HepG2 (cell line): ENCODE measurements around the gene LDLRAD3. TPM values are rescaled to one million over a fixed set of nuclear protein-coding genes. Genes with fewer than 3 reads are reported as not detected.

Experiments used
- ATAC-seq: fragments of 200-7000 bp; cut with Tn5 transposase; 3 replicates; pipeline ENCODE4 v1.9.1; 2020; ENCODE audit warnings: mild to moderate bottlenecking, moderate library complexity
- BruUV-seq: library from RNA; stranded (reverse); fragments of 400-500 nt; replicated peaks from 2 replicates; lab custom pipeline; 2021; lab: Mats Ljungman, UMichigan
- CTCF ChIA-PET: fragments of 300-600 bp; formaldehyde crosslinking; extraction: SDS; loops from one replicate; lab custom pipeline; 2021; ENCODE audit warnings: low total read pairs, inconsistent platforms, low intra/inter-chr PET ratio; lab: Yijun Ruan, JAX
- POLR2A ChIA-PET: fragments of 350-600 bp; sonication (Branson Sonifier 250); formaldehyde crosslinking; loops from one replicate; lab custom pipeline; 2020; ENCODE audit warnings: antibody characterized with exemption, inconsistent platforms; lab: Yijun Ruan, JAX
- DNase-seq: peaks from one replicate; pipeline ENCODE4 v3.0.0-alpha.2; 2015; ENCODE audit warnings: low spot score
- FAIRE-seq: peaks from 3 replicates; lab custom pipeline; 2011; peaks lifted over from hg19 to GRCh38; lab: Jason Lieb, UNC
- H2AFZ ChIP-seq: one replicate; pipeline ENCODE4 v1.6.1; 2011; ENCODE audit warnings: low read length, inconsistent platforms
- H3K27ac ChIP-seq: fragments of 300-600 bp; 3 replicates; pipeline ENCODE4 v1.8.0; 2011; ENCODE audit warnings: mixed run types, mild to moderate bottlenecking, mixed read lengths, low read length, inconsistent platforms; ENCODE audit not compliant: insufficient read depth; ENCODE audit errors: extremely low read length
- H3K27me3 ChIP-seq, 2 experiments: fragments of 200-600 bp in 1 of 2; 2 replicates in 1 of 2; 3 replicates in 1 of 2; pipeline versions ENCODE4 v1.6.0 to v1.8.0; 2011; ENCODE audit warnings: low read length in 2 of 2, mild to moderate bottlenecking in 2 of 2, moderate library complexity in 2 of 2, inconsistent platforms in 1 of 2; ENCODE audit not compliant: insufficient read depth in 2 of 2, control insufficient read depth in 1 of 2
- H3K36me3 ChIP-seq, 2 experiments: fragments of 200-600 bp in 1 of 2; replicated peaks in 1 of 2; 2 replicates in 1 of 2; 3 replicates in 1 of 2; pipeline versions ENCODE4 v1.5.1 to v1.8.0; 2011; ENCODE audit warnings: low read length in 2 of 2, inconsistent platforms in 1 of 2; ENCODE audit not compliant: insufficient read depth in 2 of 2, control insufficient read depth in 1 of 2
- H3K4me1 ChIP-seq: 2 replicates; pipeline ENCODE4 v1.5.1; 2012; ENCODE audit warnings: low read length, inconsistent platforms; ENCODE audit not compliant: insufficient read depth
- H3K4me2 ChIP-seq: 2 replicates; pipeline ENCODE4 v1.6.0; 2011; ENCODE audit warnings: low read depth, low read length, inconsistent platforms
- H3K4me3 ChIP-seq, 3 experiments: fragments of 200-600 bp in 1 of 3; sonication (generic), shearing (Covaris generic) in 1 of 3; replicated peaks in 1 of 3; 2 replicates each; pipeline ENCODE4 v1.5.1; 2011 to 2016; ENCODE audit warnings: low read length in 3 of 3, inconsistent platforms in 2 of 3, low read depth in 2 of 3, mild to moderate bottlenecking in 2 of 3, control low read depth in 1 of 3, mixed read lengths in 1 of 3; ENCODE audit not compliant: insufficient read depth in 1 of 3
- H3K79me2 ChIP-seq: one replicate; pipeline ENCODE4 v1.6.1; 2011; ENCODE audit warnings: low read length, inconsistent platforms; ENCODE audit not compliant: insufficient read depth
- H3K9ac ChIP-seq: 2 replicates; pipeline ENCODE4 v1.6.0; 2011; ENCODE audit warnings: mild to moderate bottlenecking, low read depth, low read length, inconsistent platforms; ENCODE audit not compliant: insufficient read depth
- H3K9me3 ChIP-seq: 2 replicates; pipeline ENCODE4 v1.5.1; 2012; ENCODE audit warnings: mild to moderate bottlenecking, low read length
- H4K20me1 ChIP-seq: 2 replicates; pipeline ENCODE4 v1.6.0; 2011; ENCODE audit warnings: inconsistent platforms, mild to moderate bottlenecking, low read length, moderate library complexity; ENCODE audit not compliant: insufficient read depth
- CCDC6 ChIP-seq: sonication (generic); formaldehyde crosslinking; IDR thresholded peaks from 2 replicates; pipeline ENCODE4 v1.8.1; 2022; ENCODE audit warnings: mild to moderate bottlenecking, missing genetic modification reagents, moderate library complexity
- DMAP1 ChIP-seq: IDR thresholded peaks from 2 replicates; pipeline ENCODE4 v1.6.1; 2016
- ESRRA ChIP-seq: sonication (generic); formaldehyde crosslinking; IDR thresholded peaks from 2 replicates; pipeline ENCODE4 v1.5.1; 2020; ENCODE audit warnings: mild to moderate bottlenecking, low read depth, missing genetic modification reagents
- HHEX ChIP-seq: IDR thresholded peaks from 2 replicates; pipeline ENCODE4 v1.6.1; 2016; ENCODE audit warnings: control low read depth
- MLLT10 ChIP-seq: sonication (generic); formaldehyde crosslinking; IDR thresholded peaks from 2 replicates; pipeline ENCODE4 v1.4.0; 2020; ENCODE audit warnings: missing genetic modification reagents
- RXRB ChIP-seq: IDR thresholded peaks from 2 replicates; pipeline ENCODE4 v1.6.1; 2016; ENCODE audit warnings: borderline replicate concordance, missing genetic modification reagents, missing compliant biosample characterization
- SRSF4 ChIP-seq: fragments of 200-400 bp; formaldehyde crosslinking; IDR thresholded peaks from one replicate; pipeline ENCODE4 v1.6.1; 2018; ENCODE audit warnings: mild to moderate bottlenecking, low read depth, low read length, moderate library complexity; ENCODE audit not compliant: poor library complexity, severe bottlenecking
- WIZ ChIP-seq: sonication (generic); formaldehyde crosslinking; IDR thresholded peaks from 2 replicates; pipeline ENCODE4 v1.5.1; 2020; ENCODE audit warnings: mild to moderate bottlenecking, missing genetic modification reagents
- ZBTB1 ChIP-seq: sonication (generic); formaldehyde crosslinking; IDR thresholded peaks from 2 replicates; pipeline ENCODE4 v1.4.0; 2020; ENCODE audit warnings: missing genetic modification reagents, borderline replicate concordance
- ZNF101 ChIP-seq: sonication (generic); formaldehyde crosslinking; IDR thresholded peaks from 2 replicates; pipeline ENCODE4 v1.4.0; 2020; ENCODE audit warnings: mild to moderate bottlenecking, low read depth, missing genetic modification reagents, borderline replicate concordance
- ZNF562 ChIP-seq: sonication (generic); formaldehyde crosslinking; IDR thresholded peaks from 2 replicates; pipeline ENCODE4 v1.8.0; 2022; ENCODE audit warnings: missing genetic modification reagents, borderline replicate concordance
- ZNF652 ChIP-seq: IDR thresholded peaks from 2 replicates; pipeline ENCODE4 v1.6.1; 2016; ENCODE audit warnings: low read depth, borderline replicate concordance
- ZNF704 ChIP-seq: sonication (generic); formaldehyde crosslinking; IDR thresholded peaks from 2 replicates; pipeline ENCODE4 v1.8.1; 2023; ENCODE audit warnings: mild to moderate bottlenecking, inconsistent platforms, moderate library complexity, missing genetic modification reagents, borderline replicate concordance
- WGBS: methylation state at CpG from one replicate; pipeline ENCODE4 v1.1.6; 2017; ENCODE audit warnings: low lambda C conversion rate; 5-methylcytosine and 5-hydroxymethylcytosine counted together
- in situ Hi-C: cut with HindIII; loops from 2 replicates; pipeline ENCODE4 v1.10.0; 2017; ENCODE audit warnings: low pct_unique_long_range_greater_than_20kb; ENCODE audit not compliant: extremely low pct_ligation_motif_present
- intact Hi-C: fragments of 100-400 bp; cut with micrococcal nuclease; formaldehyde crosslinking; loops from one replicate; pipeline ENCODE4 v1.10.0; 2022; ENCODE audit not compliant: unreplicated experiment
- polyA plus RNA-seq, 8 experiments: library from polyadenylated mRNA; depleted of rRNA in 3 of 8; stranded (reverse) in 7 of 8; unstranded in 1 of 8; fragments of >200 nt; fragmentation: Illumina TruSeq in 4 of 8; extraction: Trizol in 4 of 8; gene quantifications; 2 replicates each; pipeline versions ENCODE4 v1.2.1 to v1.2.3, GENCODE V29; 2011 to 2016; ENCODE audit warnings: low read depth in 4 of 8, missing spikeins in 1 of 8, mixed read lengths in 1 of 8; ENCODE audit not compliant: insufficient read depth in 1 of 8
- total RNA-seq, 5 experiments: library from RNA; depleted of rRNA; stranded (reverse); fragments of >200 nt; fragmentation: Illumina TruSeq; extraction: Trizol; gene quantifications; 2 replicates each; pipeline ENCODE4 v1.2.3, GENCODE V29; 2016; ENCODE audit warnings: low read depth in 1 of 5
- TF ChIP-seq, protein P1 (sequence below): sonication (generic); formaldehyde crosslinking; IDR thresholded peaks from 2 replicates; pipeline ENCODE4 v1.5.0; 2020; ENCODE audit warnings: missing genetic modification reagents
- TF ChIP-seq, protein P2 (sequence below): sonication (generic); formaldehyde crosslinking; IDR thresholded peaks from 2 replicates; pipeline ENCODE4 v1.4.0; 2020; ENCODE audit warnings: mild to moderate bottlenecking, missing genetic modification reagents

Gene LDLRAD3
- total and polyA plus RNA-seq, 2 of the 13 experiments (the other 11 are each of a cell fraction or from before 2014, with no cell fraction given) = 0.50 to 0.60 TPM

DNA sequence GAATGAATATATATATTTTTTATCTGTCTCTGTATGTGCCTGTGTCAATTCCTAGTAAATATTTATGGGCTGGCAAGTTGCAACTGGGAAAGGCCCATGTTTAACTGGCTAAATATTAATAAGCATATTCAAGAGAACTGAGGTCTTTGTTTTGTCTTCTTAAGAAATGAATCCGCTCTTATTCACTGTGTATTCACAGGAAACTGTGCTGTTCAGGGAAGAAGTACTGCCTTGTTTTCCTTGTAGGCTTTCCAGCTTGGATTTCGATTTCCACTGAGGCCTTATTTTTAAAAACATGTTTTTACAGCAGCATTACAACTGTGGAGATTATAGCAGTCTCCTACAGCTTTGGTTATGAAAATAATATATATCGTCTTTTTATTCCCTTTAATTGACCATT lies 64.7 kb downstream of the LDLRAD3 start (continued):
- TF ChIP-seq, protein P1, sequence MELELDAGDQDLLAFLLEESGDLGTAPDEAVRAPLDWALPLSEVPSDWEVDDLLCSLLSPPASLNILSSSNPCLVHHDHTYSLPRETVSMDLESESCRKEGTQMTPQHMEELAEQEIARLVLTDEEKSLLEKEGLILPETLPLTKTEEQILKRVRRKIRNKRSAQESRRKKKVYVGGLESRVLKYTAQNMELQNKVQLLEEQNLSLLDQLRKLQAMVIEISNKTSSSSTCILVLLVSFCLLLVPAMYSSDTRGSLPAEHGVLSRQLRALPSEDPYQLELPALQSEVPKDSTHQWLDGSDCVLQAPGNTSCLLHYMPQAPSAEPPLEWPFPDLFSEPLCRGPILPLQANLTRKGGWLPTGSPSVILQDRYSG (CRISPR knock-in tag) = no peak
- TF ChIP-seq SRSF4 (no peak), ZNF704 (CRISPR knock-in tag) (no peak), ZNF101 (CRISPR knock-in tag) (no peak)

DNA sequence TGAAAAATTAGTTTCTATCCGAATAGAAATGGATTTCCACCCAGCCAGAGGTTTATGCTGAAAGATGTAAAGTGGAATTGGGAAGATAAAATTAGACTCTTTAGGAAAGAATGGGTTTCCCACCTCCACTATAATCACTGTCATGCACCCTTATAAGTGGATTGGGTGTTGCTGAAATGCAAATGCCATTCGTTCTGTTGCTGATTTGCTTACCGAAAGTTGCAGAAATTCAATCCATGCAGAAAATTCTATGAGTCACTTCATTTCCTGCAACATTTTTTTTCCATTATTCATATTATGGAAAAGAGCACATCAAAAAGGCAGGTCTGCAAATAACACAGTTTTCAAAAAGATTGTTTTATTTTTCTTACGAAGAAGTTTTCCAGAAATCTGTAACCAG lies 65.6 kb downstream of the LDLRAD3 start:
- WGBS = 33% methylated on average over 4 of the region's 4 CpGs
- in situ Hi-C loops (no loop called here), intact Hi-C loops (no loop called here)
- H3K9ac ChIP-seq = no peak overlapping the region
- peaks cover 5% of the 10 kb centered on the region for H3K9me3 ChIP-seq
- no peaks in the 10 kb centered on the region for H4K20me1 ChIP-seq
- H2AFZ ChIP-seq = no peak overlapping the region
- CTCF ChIA-PET = no interaction called here
- H3K36me3 ChIP-seq = no peaks in the 10 kb centered on the region
- H3K4me2 ChIP-seq = no peak overlapping the region
- ATAC-seq (no peak), DNase-seq (no peak), FAIRE-seq (no peak)
- H3K27ac ChIP-seq = no peak overlapping the region
- BruUV-seq = no TSS peak
- POLR2A ChIA-PET = no interaction called here
- H3K4me1 ChIP-seq = no peaks in the 10 kb centered on the region
- H3K27me3 ChIP-seq = peaks cover 1 to 19% of the 10 kb centered on the region in 2 experiments; a peak in 3 of 5 replicates
- H3K79me2 ChIP-seq = no peaks in the 10 kb centered on the region
- H3K4me3 ChIP-seq = no peak overlapping the region
- no peak for TF ChIP-seq ZNF652 (CRISPR knock-in tag)
- no peak for TF ChIP-seq ZNF562 (CRISPR knock-in tag)
- no peak for TF ChIP-seq MLLT10 (CRISPR knock-in tag)
- TF ChIP-seq RXRB (CRISPR knock-in tag) = no peak
- TF ChIP-seq, protein P2, sequence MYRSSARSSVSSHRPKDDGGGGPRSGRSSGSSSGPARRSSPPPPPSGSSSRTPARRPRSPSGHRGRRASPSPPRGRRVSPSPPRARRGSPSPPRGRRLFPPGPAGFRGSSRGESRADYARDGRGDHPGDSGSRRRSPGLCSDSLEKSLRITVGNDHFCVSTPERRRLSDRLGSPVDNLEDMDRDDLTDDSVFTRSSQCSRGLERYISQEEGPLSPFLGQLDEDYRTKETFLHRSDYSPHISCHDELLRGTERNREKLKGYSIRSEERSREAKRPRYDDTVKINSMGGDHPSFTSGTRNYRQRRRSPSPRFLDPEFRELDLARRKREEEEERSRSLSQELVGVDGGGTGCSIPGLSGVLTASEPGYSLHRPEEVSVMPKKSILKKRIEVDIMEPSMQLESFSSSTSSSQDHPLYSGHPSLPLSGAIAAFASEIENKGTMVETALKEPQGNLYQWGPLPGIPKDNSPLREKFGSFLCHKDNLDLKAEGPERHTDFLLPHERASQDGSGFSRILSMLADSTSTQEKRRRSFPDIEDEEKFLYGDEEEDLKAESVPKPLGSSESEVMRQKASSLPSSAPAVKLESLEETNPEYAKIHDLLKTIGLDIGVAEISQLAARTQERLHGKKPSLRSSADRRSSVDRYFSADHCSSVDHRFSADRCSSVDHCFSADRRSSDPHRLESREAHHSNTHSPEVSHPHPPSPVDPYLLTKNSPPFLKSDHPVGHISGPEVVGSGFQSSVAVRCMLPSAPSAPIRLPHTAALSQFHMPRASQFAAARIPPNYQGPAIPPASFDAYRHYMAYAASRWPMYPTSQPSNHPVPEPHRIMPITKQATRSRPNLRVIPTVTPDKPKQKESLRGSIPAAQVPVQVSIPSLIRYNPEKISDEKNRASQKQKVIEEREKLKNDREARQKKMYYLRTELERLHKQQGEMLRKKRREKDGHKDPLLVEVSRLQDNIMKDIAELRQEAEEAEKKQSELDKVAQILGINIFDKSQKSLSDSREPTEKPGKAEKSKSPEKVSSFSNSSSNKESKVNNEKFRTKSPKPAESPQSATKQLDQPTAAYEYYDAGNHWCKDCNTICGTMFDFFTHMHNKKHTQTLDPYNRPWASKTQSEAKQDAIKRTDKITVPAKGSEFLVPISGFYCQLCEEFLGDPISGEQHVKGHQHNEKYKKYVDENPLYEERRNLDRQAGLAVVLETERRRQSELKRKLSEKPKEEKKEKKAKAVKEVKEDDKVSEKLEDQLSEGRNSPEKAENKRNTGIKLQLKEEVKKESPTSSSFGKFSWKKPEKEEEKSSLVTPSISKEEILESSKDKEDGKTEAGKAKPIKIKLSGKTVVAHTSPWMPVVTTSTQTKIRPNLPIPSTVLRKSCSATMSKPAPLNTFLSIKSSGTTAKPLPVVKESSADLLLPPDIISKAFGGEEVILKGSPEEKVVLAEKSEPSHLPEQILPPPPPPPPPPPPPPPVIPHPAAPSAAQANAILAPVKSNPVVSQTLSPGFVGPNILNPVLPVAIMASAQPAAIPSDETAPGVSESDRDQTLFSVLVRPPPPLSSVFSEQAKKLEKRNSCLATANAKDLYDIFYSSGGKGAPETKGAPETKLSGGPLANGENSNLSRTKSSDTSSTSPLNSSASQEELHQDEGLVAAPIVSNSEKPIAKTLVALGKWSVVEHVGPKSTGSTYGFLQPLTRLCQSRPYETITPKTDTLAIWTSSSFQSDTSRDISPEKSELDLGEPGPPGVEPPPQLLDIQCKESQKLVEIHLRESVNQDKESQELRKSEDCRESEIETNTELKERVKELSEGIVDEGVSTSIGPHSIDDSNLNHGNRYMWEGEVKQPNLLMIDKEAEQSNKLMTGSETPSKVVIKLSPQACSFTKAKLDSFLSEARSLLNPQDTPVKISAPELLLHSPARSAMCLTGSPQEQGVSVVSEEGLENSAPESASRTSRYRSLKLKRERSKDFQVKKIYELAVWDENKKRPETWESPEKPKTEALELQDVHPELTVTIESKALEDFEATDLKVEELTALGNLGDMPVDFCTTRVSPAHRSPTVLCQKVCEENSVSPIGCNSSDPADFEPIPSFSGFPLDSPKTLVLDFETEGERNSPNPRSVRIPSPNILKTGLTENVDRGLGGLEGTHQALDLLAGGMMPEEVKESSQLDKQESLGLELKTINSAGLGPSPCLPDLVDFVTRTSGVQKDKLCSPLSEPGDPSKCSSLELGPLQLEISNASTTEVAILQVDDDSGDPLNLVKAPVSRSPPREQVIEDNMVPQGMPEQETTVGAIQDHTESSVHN (CRISPR knock-in tag) = no peak
- no peak for TF ChIP-seq ESRRA
- no peak for TF ChIP-seq DMAP1 (CRISPR knock-in tag)
- TF ChIP-seq WIZ (CRISPR knock-in tag) = no peak
- TF ChIP-seq ZBTB1 = no peak
- no peak for TF ChIP-seq HHEX (CRISPR knock-in tag)
- no peak for TF ChIP-seq CCDC6 (CRISPR knock-in tag)
